Measurements from ENCODE around the gene EFCAB6.

GRCh38 chr22:43820651-43821305 is 8.7 kb upstream of the EFCAB6 start:
- TF ChIP-seq CTCF (IDR thresholded peaks at IDR 0.05) (no peak), POLR2A (IDR thresholded peaks at IDR 0.05) (no peak)

Measured in gastroesophageal sphincter (tissue), 3 donors.